Vagina (tissue), 2 donors: ENCODE measurements around the gene CACNA1C. TPM values are rescaled to one million over a fixed set of nuclear protein-coding genes. Genes with fewer than 3 reads are reported as not detected.
"Not testable (repeated sequence)": the region's sequence is repeated elsewhere in the genome, so short reads cannot be mapped to it uniquely, and the experiment has no call there.

ENCODE experiments used
- DNase-seq, 2 donors: peaks; one replicate each; pipeline ENCODE4 v3.0.0-alpha.2; 2017; ENCODE audit errors: extremely low spot score in 2 of 2
- H3K27ac ChIP-seq: fragments of 200-600 bp; sonication (generic); one replicate; pipeline ENCODE4 v1.5.1; 2019
- H3K27me3 ChIP-seq: fragments of 200-600 bp; sonication (generic); one replicate; pipeline ENCODE4 v1.5.1; 2019
- H3K36me3 ChIP-seq, 2 donors: fragments of 200-600 bp; sonication (generic); one replicate each; pipeline ENCODE4 v1.5.1; 2017 to 2019
- H3K4me1 ChIP-seq: fragments of 200-600 bp; sonication (generic); one replicate; pipeline ENCODE4 v1.5.1; 2019
- H3K4me3 ChIP-seq, 2 donors: fragments of 200-600 bp; sonication (generic); 1 replicate in 1 of 2; 2 replicates in 1 of 2; pipeline ENCODE4 v1.5.1; 2016 to 2019
- H3K9me3 ChIP-seq: fragments of 200-600 bp; sonication (generic); one replicate; pipeline ENCODE4 v1.5.1; 2019
- CTCF ChIP-seq, 3 experiments: fragments of 450-650 bp in 2 of 3; fragments of 200-600 bp in 1 of 3; sonication (generic) in 1 of 3; IDR thresholded peaks; one replicate each; pipeline ENCODE4 v1.5.1; 2017 to 2019; ENCODE audit warnings: antibody characterized with exemption in 3 of 3, mild to moderate bottlenecking in 2 of 3, moderate library complexity in 2 of 3
- POLR2A ChIP-seq, 2 donors: fragments of 450-650 bp; IDR thresholded peaks; one replicate each; pipeline ENCODE4 v1.6.1; 2017; ENCODE audit warnings: antibody characterized with exemption in 2 of 2, mild to moderate bottlenecking in 2 of 2, moderate library complexity in 2 of 2
- POLR2AphosphoS5 ChIP-seq, 2 donors: sonication (generic); formaldehyde crosslinking; IDR thresholded peaks; one replicate each; pipeline ENCODE4 v1.9.0; 2017; ENCODE audit warnings: antibody characterized with exemption in 2 of 2, mild to moderate bottlenecking in 2 of 2, low read depth in 1 of 2; ENCODE audit not compliant: insufficient read depth in 1 of 2
- intact Hi-C: fragments of 100-400 bp; cut with DNase I; formaldehyde crosslinking; loops from one replicate; pipeline ENCODE4 v1.15.1; 2023
- total RNA-seq: library from RNA; depleted of rRNA; stranded (reverse); fragments of >200 nt; gene quantifications from one replicate; pipeline ENCODE4 v1.2.3, GENCODE V29; 2016

CACNA1C gene
- total RNA-seq, 1 donor from 2014 or later, result 9.8 TPM

- Histone ChIP-seq H3K4me3 (no peak overlapping the region), H3K27me3 (no peaks in the 10 kb centered on the region), H3K4me1 (no peaks in the 10 kb centered on the region), H3K27ac (no peak overlapping the region), H3K9me3 (no peaks in the 10 kb centered on the region), H3K36me3 (no peaks in the 10 kb centered on the region)
- TF ChIP-seq POLR2AphosphoS5 (IDR thresholded peaks at IDR 0.05; ENCODE audit: insufficient read depth in 1 of 2, low read depth in 1 of 2) (no peak), POLR2A (IDR thresholded peaks at IDR 0.05) (no peak), CTCF (IDR thresholded peaks at IDR 0.05) (no peak)
- no peak for DNase-seq
- intact Hi-C loops, result no loop called here
Observed at GRCh38 chr12:2101771-2102170, 49.0 kb downstream of the CACNA1C start.

- H3K27me3 ChIP-seq, H3K4me1 ChIP-seq, H3K27ac ChIP-seq: not testable (repeated sequence)
Observed at GRCh38 chr12:2102736-2103135, 49.9 kb downstream of the CACNA1C start.

GRCh38 chr12:2105387-2105786 lies 52.6 kb downstream of the CACNA1C start:
- H3K4me1 ChIP-seq, intact Hi-C loops: not testable (repeated sequence)

More at GRCh38 chr12:2102736-2103135, 49.9 kb downstream of the CACNA1C start:
- intact Hi-C loops, H3K4me3 ChIP-seq, DNase-seq, H3K9me3 ChIP-seq, H3K36me3 ChIP-seq: not testable (repeated sequence)

GRCh38 chr12:2108166-2108565 lies 55.4 kb downstream of the CACNA1C start:
- H3K27ac ChIP-seq, result no peak overlapping the region
- TF ChIP-seq POLR2AphosphoS5 (IDR thresholded peaks at IDR 0.05; ENCODE audit: insufficient read depth in 1 of 2, low read depth in 1 of 2) (no peak), POLR2A (IDR thresholded peaks at IDR 0.05) (no peak), CTCF (IDR thresholded peaks at IDR 0.05) (no peak)
- H3K4me3 ChIP-seq, result no peak overlapping the region
- no peaks in the 10 kb centered on the region for H3K27me3 ChIP-seq
- intact Hi-C loops, result no loop called here
- H3K9me3 ChIP-seq, result no peaks in the 10 kb centered on the region
- DNase-seq, result no peak
- no peaks in the 10 kb centered on the region for H3K4me1 ChIP-seq
- no peaks in the 10 kb centered on the region for H3K36me3 ChIP-seq

More at GRCh38 chr12:2105387-2105786, 52.6 kb downstream of the CACNA1C start:
- not testable (repeated sequence) for H3K27ac ChIP-seq, DNase-seq, H3K9me3 ChIP-seq, H3K4me3 ChIP-seq, H3K27me3 ChIP-seq, H3K36me3 ChIP-seq

GRCh38 chr12:2108975-2109671 lies 56.3 kb downstream of the CACNA1C start:
- Histone ChIP-seq H3K27me3 (no peaks in the 10 kb centered on the region), H3K36me3 (no peaks in the 10 kb centered on the region), H3K9me3 (no peaks in the 10 kb centered on the region), H3K4me3 (no peak overlapping the region), H3K27ac (no peak overlapping the region), H3K4me1 (no peaks in the 10 kb centered on the region)
- DNase-seq, result no peak
- TF ChIP-seq POLR2A (IDR thresholded peaks at IDR 0.05) (no peak), CTCF (IDR thresholded peaks at IDR 0.05) (no peak), POLR2AphosphoS5 (IDR thresholded peaks at IDR 0.05; ENCODE audit: insufficient read depth in 1 of 2, low read depth in 1 of 2) (no peak)
- intact Hi-C loops, result no loop called here

GRCh38 chr12:2110127-2110526 lies 57.3 kb downstream of the CACNA1C start:
- DNase-seq, result no peak
- Histone ChIP-seq H3K27me3 (no peaks in the 10 kb centered on the region), H3K4me1 (no peaks in the 10 kb centered on the region)

More at GRCh38 chr12:2110127-2110526, 57.3 kb downstream of the CACNA1C start:
- Histone ChIP-seq H3K4me3 (no peak overlapping the region), H3K27ac (no peak overlapping the region), H3K36me3 (no peaks in the 10 kb centered on the region), H3K9me3 (no peaks in the 10 kb centered on the region)
- no peak for TF ChIP-seq POLR2A (IDR thresholded peaks at IDR 0.05)
- no peak for TF ChIP-seq POLR2AphosphoS5 (IDR thresholded peaks at IDR 0.05; ENCODE audit: insufficient read depth in 1 of 2, low read depth in 1 of 2)
- no peak for TF ChIP-seq CTCF (IDR thresholded peaks at IDR 0.05)
- intact Hi-C loops, result no loop called here
